Choroid plexus epithelial cell (primary cell): ENCODE measurements around the gene BTBD2.

Source experiments
- DNase-seq: peaks from one replicate; pipeline ENCODE4 v3.0.0-alpha.2; 2010; ENCODE audit warnings: low read depth
- H3K4me3 ChIP-seq: 2 replicates; pipeline ENCODE4 v1.5.1; 2011; ENCODE audit warnings: low read depth, mild to moderate bottlenecking, control low read depth, low read length, moderate library complexity
- TF ChIP-seq, protein P1 (sequence below): conservative IDR thresholded peaks from 2 replicates; pipeline ENCODE4 v1.5.1; 2011; ENCODE audit warnings: low read depth, mild to moderate bottlenecking, control low read depth, inconsistent platforms, low read length, moderate library complexity

The BTBD2 gene

DNA sequence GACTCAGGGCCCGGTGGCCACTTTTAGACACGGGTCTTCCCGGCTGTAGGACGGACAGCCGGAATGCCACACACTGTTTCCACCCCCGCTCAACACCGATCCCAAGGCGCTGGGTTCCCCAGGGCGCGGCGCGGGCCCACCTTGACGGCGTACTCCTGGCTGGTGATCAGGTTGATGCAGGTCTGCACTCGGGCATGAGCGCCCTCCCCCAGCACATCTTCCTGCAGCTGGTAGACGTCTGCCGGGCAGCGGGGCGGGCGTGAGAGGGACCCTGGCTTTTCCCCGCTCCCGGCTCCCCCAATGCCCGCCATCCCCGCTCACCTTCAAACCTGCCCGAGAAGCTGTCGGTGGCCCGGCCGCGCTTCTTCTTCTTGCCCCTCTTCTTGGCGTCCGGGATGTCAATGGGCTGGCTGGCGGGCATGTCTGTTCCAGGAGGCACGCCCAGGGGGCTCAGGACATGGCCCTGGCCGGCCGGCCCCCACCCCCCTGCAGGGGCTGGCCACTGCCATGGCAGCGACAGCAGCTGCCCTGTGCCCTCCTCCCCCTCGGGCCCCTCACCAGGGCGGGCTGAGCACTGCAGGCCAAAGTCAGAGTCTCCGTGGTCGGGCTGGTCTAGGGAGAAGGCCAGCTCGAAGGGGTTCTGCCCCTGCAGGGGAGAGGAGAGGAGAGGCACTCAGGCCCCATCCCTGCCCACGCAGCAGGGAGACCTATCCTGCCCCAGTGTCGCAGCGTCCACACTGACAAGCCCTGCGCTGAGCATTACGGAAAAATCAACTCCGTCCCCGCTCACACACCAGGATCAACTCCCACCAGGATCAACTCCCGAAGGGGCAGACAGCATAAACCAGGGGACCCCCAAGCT, 30.8 kb upstream of the BTBD2 start:
- no peak overlapping the region for H3K4me3 ChIP-seq
- DNase-seq, result no peak
- TF ChIP-seq, protein P1, sequence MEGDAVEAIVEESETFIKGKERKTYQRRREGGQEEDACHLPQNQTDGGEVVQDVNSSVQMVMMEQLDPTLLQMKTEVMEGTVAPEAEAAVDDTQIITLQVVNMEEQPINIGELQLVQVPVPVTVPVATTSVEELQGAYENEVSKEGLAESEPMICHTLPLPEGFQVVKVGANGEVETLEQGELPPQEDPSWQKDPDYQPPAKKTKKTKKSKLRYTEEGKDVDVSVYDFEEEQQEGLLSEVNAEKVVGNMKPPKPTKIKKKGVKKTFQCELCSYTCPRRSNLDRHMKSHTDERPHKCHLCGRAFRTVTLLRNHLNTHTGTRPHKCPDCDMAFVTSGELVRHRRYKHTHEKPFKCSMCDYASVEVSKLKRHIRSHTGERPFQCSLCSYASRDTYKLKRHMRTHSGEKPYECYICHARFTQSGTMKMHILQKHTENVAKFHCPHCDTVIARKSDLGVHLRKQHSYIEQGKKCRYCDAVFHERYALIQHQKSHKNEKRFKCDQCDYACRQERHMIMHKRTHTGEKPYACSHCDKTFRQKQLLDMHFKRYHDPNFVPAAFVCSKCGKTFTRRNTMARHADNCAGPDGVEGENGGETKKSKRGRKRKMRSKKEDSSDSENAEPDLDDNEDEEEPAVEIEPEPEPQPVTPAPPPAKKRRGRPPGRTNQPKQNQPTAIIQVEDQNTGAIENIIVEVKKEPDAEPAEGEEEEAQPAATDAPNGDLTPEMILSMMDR, result no peak

DNA sequence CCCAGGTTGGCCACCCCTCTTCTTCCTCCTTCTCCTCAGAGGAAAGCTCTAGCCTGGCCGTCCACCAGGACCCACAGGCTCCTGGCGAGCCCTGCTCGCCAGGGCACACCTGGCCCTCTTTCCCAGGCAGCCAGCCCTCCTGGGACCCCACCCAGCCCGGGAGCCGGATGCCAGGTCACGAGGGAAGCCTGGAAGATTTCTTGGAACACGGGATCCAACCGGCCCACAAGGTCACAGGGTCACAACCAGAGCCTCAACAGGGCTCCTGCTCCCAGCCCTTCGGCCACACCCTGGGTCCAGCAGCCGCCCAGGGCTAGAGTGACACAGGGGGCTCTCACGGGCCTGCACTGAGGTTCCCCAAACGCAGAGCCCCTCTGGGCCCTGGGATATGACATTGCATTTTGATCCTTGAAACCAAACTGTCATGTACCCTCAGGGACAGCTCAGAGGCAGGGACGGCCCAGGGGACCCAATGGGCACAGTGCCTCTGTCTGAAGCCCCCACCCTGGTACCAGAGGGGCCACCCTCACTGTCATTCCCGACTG, 30.1 kb upstream of the BTBD2 start:
- TF ChIP-seq, protein P1, result no peak
- H3K4me3 ChIP-seq, result no peak overlapping the region
- DNase-seq, result no peak

DNA sequence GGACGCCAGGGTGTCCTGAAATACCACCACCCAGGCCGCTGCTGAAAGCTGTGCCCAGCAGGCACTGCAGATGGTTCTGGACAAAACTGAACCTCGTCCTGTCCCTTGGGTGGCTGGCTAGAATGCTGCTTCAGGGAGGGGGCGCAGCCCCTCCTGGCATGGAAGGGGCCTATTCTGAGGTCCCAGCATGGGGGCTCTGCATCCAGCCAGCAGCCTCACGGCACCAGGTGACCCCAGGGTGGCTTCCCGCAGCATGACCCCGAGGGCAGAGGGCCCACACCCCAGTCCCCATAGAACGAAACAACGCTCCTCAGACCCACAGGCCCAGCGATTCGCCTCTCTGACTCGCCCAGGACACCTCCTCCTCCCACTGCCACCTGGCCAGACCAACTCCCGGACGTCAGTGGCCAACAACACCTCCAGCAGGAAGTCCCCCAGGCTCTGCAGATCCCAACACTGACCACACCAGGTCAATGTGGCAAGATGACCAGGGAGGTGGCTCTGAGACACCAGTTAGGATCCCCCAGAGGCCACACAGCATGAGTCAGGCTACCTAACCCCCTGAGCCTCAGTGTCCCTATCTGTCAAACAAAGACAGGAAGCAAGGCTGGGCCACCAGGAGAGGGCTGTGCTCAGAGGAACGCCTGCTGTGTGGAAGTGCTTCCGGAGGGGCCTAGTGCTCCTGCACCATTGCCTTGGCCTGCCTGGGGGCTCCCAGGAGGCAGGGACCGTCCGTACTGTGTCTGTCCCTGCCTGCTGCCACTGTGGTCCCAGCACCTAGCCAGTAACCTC, 29.4 kb upstream of the BTBD2 start:
- no peak for DNase-seq
- TF ChIP-seq, protein P1, result no peak

DNA sequence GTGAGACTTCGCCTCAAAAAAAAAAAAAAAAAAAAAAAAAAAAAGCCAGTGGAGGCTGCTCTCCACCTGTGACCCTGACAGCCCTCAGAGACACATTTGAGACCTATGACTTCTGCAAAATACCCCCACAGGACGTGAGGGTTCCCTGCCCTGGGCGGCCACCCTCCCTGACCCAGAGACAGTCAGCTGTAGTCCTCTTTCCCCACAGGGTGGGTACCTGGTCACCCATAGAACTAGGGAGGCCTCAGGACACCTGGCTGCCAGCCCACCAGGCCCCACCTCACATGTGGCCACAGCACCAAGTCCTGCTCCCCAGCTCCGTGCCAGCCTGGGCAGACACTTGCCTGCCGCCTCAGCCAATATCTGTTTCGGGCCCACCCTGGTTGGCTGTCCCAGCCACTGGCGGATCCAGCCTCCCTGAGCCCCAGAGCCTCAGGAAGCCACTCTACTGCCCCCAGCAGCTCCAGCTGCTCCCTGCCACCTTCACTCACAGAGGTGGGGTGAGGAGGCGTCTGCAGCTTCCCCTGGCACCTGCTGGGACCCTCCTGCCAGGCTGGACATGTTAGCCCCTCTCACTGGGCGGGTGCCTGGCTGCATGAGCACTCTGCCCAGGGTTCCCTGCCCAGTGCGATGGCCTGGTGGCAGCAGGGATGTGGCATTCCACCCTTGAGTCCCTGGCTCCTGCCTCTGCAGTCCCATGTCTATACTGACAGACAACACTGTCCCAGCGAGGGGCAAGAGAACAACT, 28.6 kb upstream of the BTBD2 start:
- no peak overlapping the region for H3K4me3 ChIP-seq
- TF ChIP-seq, protein P1, result no peak
- no peak for DNase-seq

More for the DNA sequence above, 29.4 kb upstream of the BTBD2 start:
- H3K4me3 ChIP-seq, result no peak overlapping the region

DNA sequence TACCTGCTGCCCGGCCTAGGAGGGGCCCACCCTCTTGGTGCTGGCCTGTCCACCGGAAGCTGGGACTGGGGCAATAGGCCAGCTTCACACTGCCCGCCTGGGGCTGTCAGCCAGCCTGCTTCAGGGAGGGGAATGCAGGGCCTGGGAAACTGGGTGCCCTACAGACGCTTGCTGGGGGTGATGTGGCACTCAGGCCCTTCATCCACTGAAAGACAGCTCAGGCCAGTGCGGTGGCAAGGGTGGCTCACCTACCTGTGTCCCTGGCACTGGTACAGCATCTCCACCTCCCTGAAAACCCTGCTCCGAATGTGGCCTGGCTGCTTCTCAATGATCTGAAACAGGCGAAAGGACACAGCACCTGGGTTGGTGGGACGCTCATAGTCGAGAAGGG, 27.7 kb upstream of the BTBD2 start:
- H3K4me3 ChIP-seq, result no peak overlapping the region
- TF ChIP-seq, protein P1, result no peak
- no peak for DNase-seq

DNA sequence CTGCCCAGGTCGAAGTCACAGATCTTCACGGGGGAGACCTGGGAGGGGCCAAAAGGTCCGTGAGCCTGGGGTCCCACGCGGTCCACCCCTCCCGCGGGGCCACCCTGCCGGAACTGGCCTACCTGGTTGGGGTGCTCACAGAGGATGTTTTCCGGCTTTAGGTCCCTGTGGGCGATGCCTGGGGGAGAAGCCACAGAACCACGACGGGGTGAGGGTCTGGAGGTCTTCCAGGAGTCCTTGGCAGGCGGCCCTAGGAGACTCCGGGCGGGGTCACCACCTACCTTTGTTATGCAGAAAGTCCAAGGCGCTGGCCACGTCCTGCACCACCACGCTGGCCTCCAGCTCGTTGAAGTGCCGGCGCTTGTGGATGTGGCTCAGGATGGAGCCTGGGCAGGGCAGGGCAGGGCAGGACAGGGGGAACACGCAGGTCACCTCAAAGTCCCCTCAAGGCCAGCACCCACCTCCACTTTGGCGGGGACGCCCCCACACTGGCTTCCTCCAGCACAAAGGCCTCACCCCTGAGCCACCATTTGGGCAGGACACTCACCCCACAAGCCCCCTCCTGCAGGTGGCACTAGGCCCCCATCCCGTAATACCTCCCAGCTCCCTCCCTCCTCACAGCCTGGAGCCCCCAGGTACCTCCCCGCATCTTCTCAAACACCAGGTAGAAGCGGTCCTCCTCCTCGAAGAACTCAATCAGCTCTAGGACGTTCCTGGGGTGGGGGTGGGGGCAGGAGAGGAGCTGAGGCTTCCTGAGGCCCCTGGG, 27.2 kb upstream of the BTBD2 start:
- H3K4me3 ChIP-seq, result peak overlapping the region; percentile 28
- TF ChIP-seq, protein P1, result no peak
- no peak for DNase-seq
